Prostate gland (tissue), 2 donors: ENCODE results near the gene GPR173. TPM values are rescaled to one million over a fixed set of nuclear protein-coding genes. Genes with fewer than 3 reads are reported as not detected.

Experiments
- DNase-seq: peaks from one replicate; pipeline ENCODE4 v3.0.0-alpha.2; 2019; ENCODE audit warnings: low spot score
- H3K27ac ChIP-seq, 2 donors: fragments of 200-600 bp; sonication (generic); 2 replicates each; pipeline ENCODE4 v1.5.1; 2017 to 2019
- H3K27me3 ChIP-seq: fragments of 200-600 bp; sonication (generic); replicated peaks from 2 replicates; pipeline ENCODE4 v1.5.1; 2019; ENCODE audit not compliant: insufficient read depth
- H3K36me3 ChIP-seq, 2 donors: fragments of 200-600 bp; sonication (generic); 1 replicate in 1 of 2; 2 replicates in 1 of 2; pipeline versions ENCODE4 v1.5.1 to v1.8.1; 2017 to 2019
- H3K4me1 ChIP-seq: fragments of 200-600 bp; sonication (generic); replicated peaks from 2 replicates; pipeline ENCODE4 v1.5.1; 2019
- H3K4me3 ChIP-seq, 2 donors: fragments of 200-600 bp; sonication (generic); 2 replicates each; pipeline ENCODE4 v1.5.1; 2017 to 2019
- H3K9me3 ChIP-seq: fragments of 200-600 bp; sonication (generic); 2 replicates; pipeline ENCODE4 v1.5.1; 2017
- CTCF ChIP-seq, 4 experiments: fragments of 200-600 bp in 2 of 4; fragments of 450-650 bp in 2 of 4; sonication (generic) in 2 of 4; IDR thresholded peaks; 1 replicate in 3 of 4; 2 replicates in 1 of 4; pipeline ENCODE4 v1.5.1; 2016 to 2019; ENCODE audit warnings: antibody characterized with exemption in 4 of 4, mild to moderate bottlenecking in 2 of 4, moderate library complexity in 2 of 4
- POLR2A ChIP-seq: fragments of 450-650 bp; IDR thresholded peaks from one replicate; pipeline ENCODE4 v1.6.1; 2016; ENCODE audit warnings: antibody characterized with exemption, mild to moderate bottlenecking
- POLR2AphosphoS5 ChIP-seq: sonication (generic); formaldehyde crosslinking; IDR thresholded peaks from one replicate; pipeline ENCODE4 v1.6.1; 2017; ENCODE audit warnings: antibody characterized with exemption
- WGBS: methylation state at CpG from one replicate; pipeline ENCODE4 v1.1.5; 2018; 5-methylcytosine and 5-hydroxymethylcytosine counted together
- intact Hi-C: fragments of 100-400 bp; cut with DNase I; formaldehyde crosslinking; loops from one replicate; pipeline ENCODE4 v1.14.2; 2022
- total RNA-seq, 2 donors: library from RNA; depleted of rRNA; stranded (reverse); fragments of >200 nt; gene quantifications; one replicate each; pipeline ENCODE4 v1.1.0, GENCODE V29; 2016

The GPR173 gene
- total RNA-seq, 2 donors from 2014 or later, result 1.9 to 3.6 TPM

GRCh38 chrX:53081925-53082772 lies 33.6 kb downstream of the GPR173 start, which contains the start of gene TSPYL2:
TSPYL2 (plus strand) TSS chrX:53082367; CDS start chrX:53082499, 132 bp downstream.
- Histone ChIP-seq H3K4me1 (no peaks in the 10 kb centered on the region), H3K9me3 (no peaks in the 10 kb centered on the region)

GRCh38 chrX:53082773-53083616 lies 34.4 kb downstream of the GPR173 start:
- Histone ChIP-seq H3K9me3 (no peaks in the 10 kb centered on the region), H3K27ac (peak overlapping the region; percentile 94 to 95), H3K4me1 (no peaks in the 10 kb centered on the region), H3K27me3 (no peaks in the 10 kb centered on the region), H3K4me3 (peak overlapping the region; percentile 71 to 73), H3K36me3 (no peaks in the 10 kb centered on the region)
- 3% methylated on average over 23 of the region's 31 CpGs for WGBS
- TF ChIP-seq CTCF (IDR thresholded peaks at IDR 0.05), result no peak
- TF ChIP-seq POLR2AphosphoS5, result no peak
- TF ChIP-seq POLR2A, result no peak
- no peak for DNase-seq
- intact Hi-C loops, result no loop called here

More at GRCh38 chrX:53081925-53082772, 33.6 kb downstream of the GPR173 start, which contains the start of gene TSPYL2:
- WGBS, result 0% methylated on average over 8 of the region's 86 CpGs
- intact Hi-C loops, result no loop called here
- DNase-seq, result peak; percentile 93
- no peaks in the 10 kb centered on the region for H3K27me3 ChIP-seq
- no peaks in the 10 kb centered on the region for H3K36me3 ChIP-seq
- TF ChIP-seq POLR2A (peak; percentile 97), POLR2AphosphoS5 (peak; percentile 95), CTCF (IDR thresholded peaks at IDR 0.05) (no peak)
- H3K27ac ChIP-seq, result peak within 1 kb of the TSS; percentile 94 to 95
- peak within 1 kb of the TSS; percentile 71 to 73 for H3K4me3 ChIP-seq

- no peak for DNase-seq
- 42% methylated on average over 4 of the region's 4 CpGs for WGBS
- H3K9me3 ChIP-seq, result no peaks in the 10 kb centered on the region
- TF ChIP-seq CTCF (IDR thresholded peaks at IDR 0.05), result no peak
- no peak for TF ChIP-seq POLR2A
- no peak for TF ChIP-seq POLR2AphosphoS5
- H3K36me3 ChIP-seq, result no peaks in the 10 kb centered on the region
- no peaks in the 10 kb centered on the region for H3K27me3 ChIP-seq
- intact Hi-C loops, result no loop called here
- H3K27ac ChIP-seq, result peak overlapping the region; percentile 94 to 95
- H3K4me1 ChIP-seq, result no peaks in the 10 kb centered on the region
- H3K4me3 ChIP-seq, result peak overlapping the region; percentile 71 to 73
Observed at GRCh38 chrX:53084043-53084570, 35.5 kb downstream of the GPR173 start.

- Histone ChIP-seq H3K27ac (peak overlapping the region; percentile 26 to 94), H3K4me1 (no peaks in the 10 kb centered on the region), H3K36me3 (no peaks in the 10 kb centered on the region), H3K9me3 (no peaks in the 10 kb centered on the region), H3K4me3 (peak overlapping the region in 1 of 2 donors; percentile 71), H3K27me3 (no peaks in the 10 kb centered on the region)
- WGBS, result 88% methylated on average over 5 of the region's 9 CpGs
- TF ChIP-seq CTCF (IDR thresholded peaks at IDR 0.05), result no peak
- TF ChIP-seq POLR2A, result no peak
- TF ChIP-seq POLR2AphosphoS5, result no peak
- DNase-seq, result no peak
- intact Hi-C loops, result no loop called here
Observed at GRCh38 chrX:53084863-53085262, 36.3 kb downstream of the GPR173 start.
